ENCODE results near the gene SPATA31D3.
"Not testable (repeated sequence)": the region's sequence is repeated elsewhere in the genome, so short reads cannot be mapped to it uniquely, and the experiment has no call there.

Gene SPATA31D3

GRCh38 chr9:81943393-81943792 lies at the start of gene SPATA31D3:
Gene SPATA31D3 (plus strand): TSS chr9:81943500. CDS start chr9:81943586, 86 bp downstream.
- not testable (repeated sequence) for DNase-seq

GRCh38 chr9:81893929-81894328 lies 49.4 kb upstream of the SPATA31D3 start:
- no peak for DNase-seq

GRCh38 chr9:81894891-81895290 lies 48.4 kb upstream of the SPATA31D3 start:
- DNase-seq = no peak

DNA sequence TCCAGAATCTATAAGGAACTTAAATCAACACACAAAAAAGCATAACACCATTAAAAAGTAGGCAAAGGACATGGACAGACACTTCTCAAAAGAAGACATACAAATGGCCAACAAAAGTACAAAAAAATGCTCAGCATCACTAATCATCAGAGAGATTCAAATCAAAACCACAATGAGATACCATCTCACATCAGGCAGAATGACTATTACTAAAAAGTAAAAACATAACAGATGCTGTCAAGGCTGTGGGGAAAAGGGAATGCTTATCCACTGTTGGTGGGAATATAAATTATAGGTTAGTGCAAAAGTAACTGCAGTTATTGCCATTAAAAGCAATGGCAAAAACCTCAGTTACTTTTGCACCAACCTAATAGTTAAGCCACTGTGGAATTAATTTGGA lies 47.2 kb upstream of the SPATA31D3 start:
- DNase-seq = no peak

DNA sequence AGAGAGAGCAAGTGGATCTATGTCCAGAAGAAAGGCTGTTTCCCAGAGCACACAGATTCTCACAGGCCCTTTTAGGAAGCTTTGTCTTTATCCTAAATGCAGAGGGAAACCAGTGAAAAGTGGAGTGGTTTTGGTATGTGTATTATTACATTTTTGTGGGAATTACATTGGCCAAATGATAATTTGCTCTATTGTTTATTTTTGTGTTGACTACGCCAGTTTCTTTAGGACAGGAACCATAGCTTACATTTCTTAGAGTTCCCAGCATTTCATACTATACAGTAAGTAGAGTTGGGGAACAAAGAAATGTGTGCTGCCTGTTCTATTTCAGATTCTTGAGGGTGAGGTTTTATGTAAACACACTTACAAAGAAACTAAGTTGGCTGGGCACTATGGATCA lies 44.4 kb upstream of the SPATA31D3 start:
- DNase-seq = no peak

DNA sequence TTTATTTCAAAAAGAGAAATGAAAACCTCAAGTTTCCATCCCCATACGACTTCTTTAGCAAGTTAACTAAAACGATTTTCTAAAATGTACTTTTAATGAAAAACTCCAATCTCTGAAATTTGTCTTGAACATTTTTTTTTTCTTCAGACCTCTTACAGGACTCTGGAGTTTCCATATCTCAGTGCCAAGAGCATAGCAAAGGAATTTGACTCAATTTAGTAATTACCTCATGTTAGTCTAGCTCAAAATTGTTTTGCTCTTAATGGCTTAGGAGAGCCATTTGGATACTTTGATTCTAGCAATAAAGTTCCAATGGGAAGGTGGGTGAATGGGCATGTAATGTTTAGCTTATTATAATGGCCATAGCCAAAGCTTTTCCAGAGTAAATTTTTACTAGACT lies 41.1 kb upstream of the SPATA31D3 start:
- DNase-seq = no peak

- no peak for DNase-seq
Observed at GRCh38 chr9:81902626-81903025, 40.7 kb upstream of the SPATA31D3 start.

GRCh38 chr9:81906671-81907070 lies 36.6 kb upstream of the SPATA31D3 start:
- DNase-seq = no peak

- DNase-seq = no peak
Observed at GRCh38 chr9:81912135-81912534, 31.2 kb upstream of the SPATA31D3 start.

- DNase-seq = no peak
Observed at GRCh38 chr9:81915801-81916505, 27.3 kb upstream of the SPATA31D3 start.

- not testable (repeated sequence) for DNase-seq
Observed at GRCh38 chr9:81918507-81918906, 24.8 kb upstream of the SPATA31D3 start.

DNA sequence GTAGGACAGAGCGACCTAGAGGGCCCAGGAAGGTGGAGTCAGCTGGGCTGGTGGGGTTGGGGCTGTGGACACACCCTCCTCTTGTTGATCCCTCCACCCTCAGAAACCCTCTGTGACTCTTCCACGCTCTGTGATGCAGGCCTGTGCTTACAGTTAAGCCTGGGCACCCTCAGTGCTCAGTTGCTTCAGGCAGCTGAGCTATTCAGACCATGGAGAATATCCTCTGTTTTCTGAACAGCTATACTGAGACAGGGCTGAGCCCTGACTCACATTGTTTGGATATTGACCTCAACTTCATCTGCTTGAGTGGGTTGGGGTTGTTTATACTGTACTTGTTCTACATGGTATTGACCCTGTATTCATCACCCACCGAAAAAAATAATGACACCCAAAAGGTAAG lies 15.0 kb upstream of the SPATA31D3 start, which contains the start of gene SPATA31D4:
SPATA31D4 (plus strand) TSS at position 124 of the 400 bp plus-strand sequence; CDS start at position 210, 86 bp downstream.
- not testable (repeated sequence) for DNase-seq

DNA sequence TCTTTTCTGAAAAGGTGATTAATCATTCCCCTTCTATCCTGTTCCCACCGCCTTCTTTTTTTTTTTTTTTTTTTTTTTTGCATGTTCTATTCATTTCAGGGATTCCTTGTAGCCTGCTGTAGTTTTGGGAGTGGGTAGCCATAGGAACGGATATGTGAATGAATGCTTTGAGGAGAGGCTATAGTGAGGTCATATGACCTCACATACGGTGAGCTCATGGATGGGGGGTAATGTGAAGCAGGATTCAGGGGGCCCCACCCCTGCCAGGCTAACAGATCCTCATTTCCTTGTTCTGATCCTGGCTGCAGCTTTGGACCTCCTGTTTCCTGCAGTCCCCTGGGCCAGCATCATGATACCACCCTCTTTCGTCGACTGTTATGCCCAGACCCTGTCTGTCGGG lies 13.2 kb upstream of the SPATA31D3 start:
- not testable (repeated sequence) for DNase-seq

GRCh38 chr9:81933547-81933946 lies 9.8 kb upstream of the SPATA31D3 start:
- DNase-seq = not testable (repeated sequence)

- not testable (repeated sequence) for DNase-seq
Observed at GRCh38 chr9:81948650-81949049, 5.3 kb downstream of the SPATA31D3 start.

- DNase-seq = no peak
Observed at GRCh38 chr9:81953096-81953495, 9.8 kb downstream of the SPATA31D3 start.

DNA sequence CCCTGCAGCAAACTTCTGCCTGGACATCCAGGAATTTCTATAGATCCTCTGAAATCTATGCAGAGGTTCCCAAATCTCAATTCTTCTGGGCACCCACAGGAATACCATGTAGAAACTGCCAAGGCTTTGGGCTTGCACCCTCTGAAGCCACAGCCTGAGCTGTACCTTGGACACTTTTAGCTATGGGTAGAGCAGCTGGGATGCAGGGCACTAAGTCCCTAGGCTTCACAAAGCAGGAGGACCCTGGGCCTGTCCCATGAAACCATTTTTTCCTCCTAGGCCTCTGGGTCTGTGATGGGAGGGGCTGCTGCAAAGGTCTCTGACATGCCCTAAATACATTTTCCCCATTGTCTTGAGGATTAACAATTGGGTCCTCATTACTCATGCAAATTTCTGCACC lies 12.3 kb downstream of the SPATA31D3 start:
- no peak for DNase-seq

DNA sequence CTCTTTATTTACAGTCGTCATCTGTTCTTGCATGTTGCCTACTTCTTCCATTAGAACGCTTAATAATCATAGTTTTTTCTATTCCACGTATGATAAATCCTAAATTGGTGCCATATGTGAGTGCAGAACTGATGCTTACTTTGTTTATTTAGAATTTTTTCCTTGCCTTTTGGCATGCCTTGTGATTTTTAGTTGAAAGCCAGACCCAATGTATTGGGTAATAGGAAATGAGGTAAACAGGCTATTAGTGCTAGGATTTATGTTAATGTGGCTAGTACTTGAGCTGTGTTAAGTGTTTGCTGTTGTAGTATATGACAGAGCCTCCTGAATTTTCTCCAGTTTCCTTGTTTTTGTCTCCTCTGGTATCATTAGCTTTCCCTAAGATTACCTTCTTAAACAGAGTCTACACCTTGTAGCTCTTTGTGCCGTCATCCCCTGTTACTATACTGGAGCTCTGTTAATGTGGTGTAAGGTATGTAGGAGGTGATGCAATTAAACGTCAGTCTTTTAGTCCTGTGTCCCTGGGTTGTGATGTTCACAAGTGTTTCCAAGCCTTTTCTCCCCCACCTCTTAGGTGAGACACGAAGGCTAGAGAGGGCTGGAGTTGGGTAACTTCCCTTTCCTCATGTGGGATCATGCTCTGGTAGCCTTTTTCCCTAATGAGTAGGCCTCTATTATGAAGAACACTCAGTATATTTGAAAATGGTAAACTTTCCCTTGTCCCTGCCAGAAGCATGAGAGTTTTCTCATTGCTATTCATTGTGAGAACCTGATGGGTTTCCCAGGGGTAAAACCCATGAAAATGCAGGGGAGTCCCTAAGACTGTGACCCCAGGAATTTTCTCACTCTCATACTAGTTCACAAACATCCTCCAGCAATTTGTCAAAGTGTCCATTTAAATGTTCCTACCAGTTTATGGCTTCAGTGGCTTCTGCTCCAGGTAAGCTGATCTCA lies 21.2 kb downstream of the SPATA31D3 start:
- DNase-seq = no peak

- no peak for DNase-seq
Observed at GRCh38 chr9:81968026-81968425, 24.7 kb downstream of the SPATA31D3 start.

- no peak for DNase-seq
Observed at GRCh38 chr9:81969971-81970370, 26.7 kb downstream of the SPATA31D3 start.

DNA sequence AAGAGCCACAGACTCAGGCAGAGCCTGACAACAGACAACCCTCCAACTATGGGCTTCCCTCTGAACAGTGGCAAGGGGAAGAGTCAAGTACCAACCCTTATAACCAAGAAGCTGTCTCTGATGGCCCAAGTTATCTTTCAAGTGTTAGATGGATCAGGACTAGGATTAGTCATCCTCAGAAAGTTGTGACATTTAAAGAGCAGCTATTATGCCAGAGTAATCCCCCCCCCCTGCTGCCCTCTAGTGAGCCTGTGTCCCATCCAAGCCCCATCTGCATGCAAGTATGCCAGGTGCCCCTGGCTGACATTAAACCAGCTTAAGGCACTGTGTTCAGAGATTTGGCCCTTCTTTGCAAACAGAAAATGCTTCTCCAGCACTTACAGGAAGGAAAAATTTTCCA lies 28.4 kb downstream of the SPATA31D3 start:
- DNase-seq = no peak

- DNase-seq = no peak
Observed at GRCh38 chr9:81974764-81975163, 31.5 kb downstream of the SPATA31D3 start.

DNA sequence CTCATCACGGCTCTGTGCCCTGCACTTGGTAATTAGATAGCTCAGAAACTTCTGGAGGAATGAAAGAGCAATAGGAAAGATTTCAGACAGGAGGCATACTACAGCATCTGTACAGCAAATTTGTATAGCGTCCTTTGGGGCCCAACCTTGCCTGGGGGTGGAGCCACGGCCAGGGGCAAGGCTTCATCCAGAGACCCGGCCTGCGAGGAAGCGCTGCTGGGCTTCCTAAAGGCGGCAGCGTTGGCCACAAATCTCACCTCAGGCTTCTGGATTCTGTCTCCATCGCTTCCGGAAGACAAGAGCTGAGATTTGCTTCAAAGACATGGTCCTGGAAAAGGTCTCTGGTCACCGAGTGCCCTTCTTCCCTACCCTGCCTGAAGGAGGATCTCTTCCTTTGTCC lies 33.1 kb downstream of the SPATA31D3 start:
- DNase-seq = no peak

DNA sequence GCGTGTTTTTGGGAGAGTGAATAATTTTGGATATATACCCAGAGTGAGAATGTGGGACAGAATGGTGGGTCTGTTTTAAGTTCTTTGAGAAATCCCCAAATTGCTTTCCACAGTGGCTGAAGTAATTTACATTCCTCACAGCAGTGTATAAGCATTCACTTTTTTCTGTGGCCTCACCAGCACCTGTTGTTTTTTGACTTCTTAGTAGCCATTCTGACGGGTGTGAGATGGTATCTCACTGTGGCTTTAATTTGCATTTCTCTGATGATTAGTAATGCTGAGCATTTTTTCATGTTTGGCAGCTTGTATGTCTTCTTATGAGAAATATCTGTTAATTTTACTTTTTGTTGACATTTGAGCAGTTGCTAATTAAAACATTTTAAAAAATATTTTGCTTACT lies 35.9 kb downstream of the SPATA31D3 start:
- no peak for DNase-seq
